ENCODE measurements around the gene ABHD16A.

The ABHD16A gene

GRCh38 chr6:31662124-31662723 lies 40.9 kb downstream of the ABHD16A start:
- no peak for DNase-seq (ENCODE audit: low spot score)

- DNase-seq (ENCODE audit: low spot score), result no peak
Observed at GRCh38 chr6:31661262-31662123, 41.6 kb downstream of the ABHD16A start.

- DNase-seq (ENCODE audit: low spot score), result peak; percentile 85
Observed at GRCh38 chr6:31660381-31661261, 42.5 kb downstream of the ABHD16A start, which contains the start of gene C6orf47. Gene C6orf47, minus strand, starts transcription at chr6:31660778. Its CDS starts 831 bp downstream, at chr6:31659947.

GRCh38 chr6:31659649-31660380 lies 43.3 kb downstream of the ABHD16A start:
- DNase-seq (ENCODE audit: low spot score), result peak; percentile 32

GRCh38 chr6:31658983-31659648 lies 44.0 kb downstream of the ABHD16A start:
- DNase-seq (ENCODE audit: low spot score), result no peak

GRCh38 chr6:31658158-31658688 lies 44.9 kb downstream of the ABHD16A start:
- no peak for DNase-seq (ENCODE audit: low spot score)

- no peak for DNase-seq (ENCODE audit: low spot score)
Observed at GRCh38 chr6:31657406-31658157, 45.5 kb downstream of the ABHD16A start.

- DNase-seq (ENCODE audit: low spot score), result no peak
Observed at GRCh38 chr6:31655349-31656237, 47.5 kb downstream of the ABHD16A start, which contains the start of gene APOM. Gene APOM, plus strand, starts transcription at chr6:31655894. Its CDS starts 73 bp downstream, at chr6:31655967.

- DNase-seq (ENCODE audit: low spot score), result no peak
Observed at GRCh38 chr6:31654574-31655348, 48.4 kb downstream of the ABHD16A start.

GRCh38 chr6:31652925-31653724 lies 50.0 kb downstream of the ABHD16A start:
- peak; percentile 90 for DNase-seq (ENCODE audit: low spot score)

- DNase-seq (ENCODE audit: low spot score), result peak; percentile 87
Observed at GRCh38 chr6:31651602-31652191, 51.4 kb downstream of the ABHD16A start.

GRCh38 chr6:31645325-31645724 lies 57.8 kb downstream of the ABHD16A start:
- no peak for DNase-seq (ENCODE audit: low spot score)

- DNase-seq (ENCODE audit: low spot score), result no peak
Observed at GRCh38 chr6:31643818-31644454, 59.2 kb downstream of the ABHD16A start.

GRCh38 chr6:31642798-31643570 lies 60.1 kb downstream of the ABHD16A start:
- DNase-seq (ENCODE audit: low spot score), result no peak

- DNase-seq (ENCODE audit: low spot score), result no peak
Observed at GRCh38 chr6:31641370-31641769, 61.8 kb downstream of the ABHD16A start.

GRCh38 chr6:31640612-31641011 lies 62.5 kb downstream of the ABHD16A start:
- DNase-seq (ENCODE audit: low spot score), result no peak

Data from AG08395 (cell line).